K562 (cell line): ENCODE measurements around the gene NDUFAF8. TPM values are rescaled to one million over a fixed set of nuclear protein-coding genes. Genes with fewer than 3 reads are reported as not detected.

Experiments used
- ATAC-seq: fragments of 200-7000 bp; cut with Tn5 transposase; 3 replicates; pipeline ENCODE4 v1.9.1; 2020; ENCODE audit warnings: moderate library complexity
- BruUV-seq: library from RNA; stranded (reverse); fragments of 400-500 nt; replicated peaks from 2 replicates; lab custom pipeline; 2021; lab: Mats Ljungman, UMichigan
- CTCF ChIA-PET: fragments of 300-600 bp; formaldehyde crosslinking; extraction: SDS; loops from one replicate; lab custom pipeline; 2021; ENCODE audit warnings: low intra/inter-chr PET ratio; lab: Yijun Ruan, JAX
- POLR2A ChIA-PET: fragments of 300-600, 350-650 bp; sonication (Branson Sonifier 250); formaldehyde crosslinking; extraction: SDS; loops from one replicate; lab custom pipeline; 2021; ENCODE audit warnings: antibody characterized with exemption, inconsistent platforms; lab: Yijun Ruan, JAX
- DNase-seq, 4 experiments: peaks; one replicate each; pipeline versions ENCODE4 v3.0.0 to v3.0.0-alpha.2; 2011 to 2018; ENCODE audit warnings: low spot score in 3 of 4, mixed read lengths in 3 of 4; ENCODE audit errors: extremely low read depth in 1 of 4
- FAIRE-seq: peaks from 2 replicates; lab custom pipeline; 2011; peaks lifted over from hg19 to GRCh38; lab: Jason Lieb, UNC
- H2AFZ ChIP-seq: 2 replicates; pipeline ENCODE4 v1.6.0; 2011; ENCODE audit warnings: low read depth, low read length, control low read depth, inconsistent platforms
- H3K27ac ChIP-seq: fragments of 200-600 bp; 3 replicates; pipeline ENCODE4 v1.8.0; 2011; ENCODE audit warnings: low read depth, mild to moderate bottlenecking, control low read depth, inconsistent platforms, low read length, moderate library complexity, mixed read lengths; ENCODE audit errors: extremely low read depth
- H3K27me3 ChIP-seq, 2 experiments: fragments of 300-600 bp in 1 of 2; 2 replicates in 1 of 2; 3 replicates in 1 of 2; pipeline versions ENCODE4 v1.6.0 to v1.8.0; 2011; ENCODE audit warnings: inconsistent platforms in 2 of 2, low read length in 2 of 2, mild to moderate bottlenecking in 1 of 2, mixed read lengths in 1 of 2, moderate library complexity in 1 of 2; ENCODE audit not compliant: control insufficient read depth in 2 of 2, insufficient read depth in 2 of 2
- H3K36me3 ChIP-seq: fragments of 300-600 bp; 3 replicates; pipeline ENCODE4 v1.8.0; 2011; ENCODE audit warnings: mild to moderate bottlenecking, low read length, inconsistent platforms; ENCODE audit not compliant: control insufficient read depth, insufficient read depth
- H3K4me1 ChIP-seq, 2 experiments: fragments of 200-600 bp in 1 of 2; replicated peaks in 1 of 2; 2 replicates in 1 of 2; 3 replicates in 1 of 2; pipeline versions ENCODE4 v1.5.1 to v1.8.0; 2011; ENCODE audit warnings: inconsistent platforms in 2 of 2, low read length in 2 of 2, mild to moderate bottlenecking in 1 of 2, mixed read lengths in 1 of 2, moderate library complexity in 1 of 2; ENCODE audit not compliant: control insufficient read depth in 2 of 2, insufficient read depth in 2 of 2
- H3K4me2 ChIP-seq: 2 replicates; pipeline ENCODE4 v1.6.1; 2011; ENCODE audit warnings: low read length, control low read depth, inconsistent platforms, mixed read lengths; ENCODE audit not compliant: insufficient read depth
- H3K4me3 ChIP-seq: fragments of 200-600 bp; sonication (generic), shearing (Covaris generic); 2 replicates; pipeline ENCODE4 v1.5.1; 2016; ENCODE audit warnings: control low read depth, inconsistent platforms
- H3K79me2 ChIP-seq: fragments of 200-600 bp; 3 replicates; pipeline ENCODE4 v1.8.0; 2011; ENCODE audit warnings: low read length, inconsistent platforms; ENCODE audit not compliant: control insufficient read depth, insufficient read depth
- H3K9ac ChIP-seq, 2 experiments: 2 replicates each; pipeline versions ENCODE4 v1.6.0 to v1.6.1; 2011; ENCODE audit warnings: low read depth in 2 of 2, low read length in 2 of 2, control low read depth in 1 of 2, inconsistent platforms in 1 of 2, mild to moderate bottlenecking in 1 of 2, mixed read lengths in 1 of 2; ENCODE audit not compliant: insufficient read depth in 1 of 2
- H3K9me1 ChIP-seq: one replicate; pipeline ENCODE4 v1.6.0; 2011; ENCODE audit warnings: inconsistent platforms, mild to moderate bottlenecking, low read length, moderate library complexity; ENCODE audit not compliant: control insufficient read depth, insufficient read depth
- H3K9me3 ChIP-seq: replicated peaks from 2 replicates; pipeline ENCODE4 v1.5.1; 2011; ENCODE audit warnings: low read depth, low read length, inconsistent platforms; ENCODE audit not compliant: control insufficient read depth, insufficient read depth
- H4K20me1 ChIP-seq: replicated peaks from 2 replicates; pipeline ENCODE4 v1.6.1; 2011; ENCODE audit warnings: low read length, inconsistent platforms, mixed read lengths; ENCODE audit not compliant: control insufficient read depth, insufficient read depth
- BCL6 ChIP-seq: fragments of 250-450 bp; sonication (Bioruptor Pico); IDR thresholded peaks from 2 replicates; pipeline ENCODE4 v1.4.0; 2020
- BRF1 ChIP-seq: IDR thresholded peaks from 3 replicates; pipeline ENCODE4 v1.6.1; 2011; ENCODE audit warnings: borderline replicate concordance, mild to moderate bottlenecking; ENCODE audit not compliant: insufficient read length; ENCODE audit errors: extremely low read depth
- CSDE1 ChIP-seq, 2 experiments: fragments of 450-650 bp; IDR thresholded peaks; 2 replicates each; pipeline ENCODE4 v1.6.1; 2016; ENCODE audit warnings: mild to moderate bottlenecking in 1 of 2
- ILF3 ChIP-seq: fragments of 450-650 bp; IDR thresholded peaks from 2 replicates; pipeline ENCODE4 v1.6.1; 2018; ENCODE audit warnings: antibody characterized with exemption, mild to moderate bottlenecking, moderate library complexity, borderline replicate concordance
- PCBP1 ChIP-seq: fragments of 200-400 bp; formaldehyde crosslinking; IDR thresholded peaks from 2 replicates; pipeline ENCODE4 v1.6.1; 2018; ENCODE audit warnings: mild to moderate bottlenecking, low read depth, low read length; ENCODE audit not compliant: poor library complexity, severe bottlenecking
- PML ChIP-seq: IDR thresholded peaks from 2 replicates; pipeline ENCODE4 v1.6.1; 2012; ENCODE audit warnings: low read length, inconsistent platforms
- POLR2B ChIP-seq: fragments of 450-650 bp; IDR thresholded peaks from 2 replicates; pipeline ENCODE4 v1.6.1; 2018; ENCODE audit warnings: low read depth; ENCODE audit not compliant: partially characterized antibody
- SREBF2 ChIP-seq: sonication (generic); formaldehyde crosslinking; IDR thresholded peaks from 2 replicates; pipeline ENCODE4 v1.4.0; 2020; ENCODE audit warnings: mild to moderate bottlenecking, missing genetic modification reagents
- UBTF ChIP-seq, 2 experiments: IDR thresholded peaks; 2 replicates each; pipeline ENCODE4 v1.6.1; 2012; ENCODE audit warnings: improper control_type of control experiment in 2 of 2, low read depth in 2 of 2, low read length in 2 of 2, borderline replicate concordance in 1 of 2
- USF2 ChIP-seq: sonication (generic); formaldehyde crosslinking; IDR thresholded peaks from 2 replicates; pipeline ENCODE4 v1.5.0; 2020; ENCODE audit warnings: missing genetic modification reagents
- WGBS: fragments of 100-300 bp; shearing (Covaris generic); methylation state at CpG from one replicate; pipeline ENCODE4 v1.1.6; 2016; ENCODE audit warnings: low coverage, mixed read lengths; ENCODE audit not compliant: insufficient coverage; ENCODE audit errors: missing lambda C conversion rate; 5-methylcytosine and 5-hydroxymethylcytosine counted together
- in situ Hi-C: fragments of 300-500 bp; cut with MboI; formaldehyde crosslinking; loops from 4 replicates; pipeline ENCODE4 v1.15.0; 2018; ENCODE audit warnings: inconsistent platforms, mixed read lengths
- intact Hi-C: fragments of 100-400 bp; cut with micrococcal nuclease; formaldehyde crosslinking; loops from 2 replicates; pipeline ENCODE4 v1.14.2; 2022
- polyA plus RNA-seq, 8 experiments: library from polyadenylated mRNA; depleted of rRNA in 4 of 8; stranded (reverse) in 5 of 8; unstranded in 3 of 8; fragments of >200 nt; fragmentation: Nextera tagmentation in 2 of 8; fragmentation: Illumina TruSeq in 1 of 8; extraction: Ambion mirVana in 2 of 8; extraction: Trizol in 1 of 8; gene quantifications; 2 replicates each; pipeline versions ENCODE4 v1.2.1 to v1.2.3, GENCODE V29; 2011 to 2014; ENCODE audit warnings: inconsistent platforms in 1 of 8, missing spikeins in 1 of 8
- total RNA-seq, 7 experiments: library from RNA; depleted of rRNA in 6 of 7; stranded (reverse); fragments of >200 nt in 6 of 7; fragmentation: Illumina TruSeq in 2 of 7; extraction: Trizol in 2 of 7; gene quantifications; 2 replicates each; pipeline versions ENCODE4 v1.2.1 to v1.2.3, GENCODE V29; 2011 to 2021; ENCODE audit warnings: low replicate concordance in 1 of 7

The NDUFAF8 gene
- total and polyA plus RNA-seq, 9 of the 15 experiments (the other 6 are each of a cell fraction or from before 2014, with no cell fraction given), result 13.5 to 144 (median 90.0) TPM

DNA sequence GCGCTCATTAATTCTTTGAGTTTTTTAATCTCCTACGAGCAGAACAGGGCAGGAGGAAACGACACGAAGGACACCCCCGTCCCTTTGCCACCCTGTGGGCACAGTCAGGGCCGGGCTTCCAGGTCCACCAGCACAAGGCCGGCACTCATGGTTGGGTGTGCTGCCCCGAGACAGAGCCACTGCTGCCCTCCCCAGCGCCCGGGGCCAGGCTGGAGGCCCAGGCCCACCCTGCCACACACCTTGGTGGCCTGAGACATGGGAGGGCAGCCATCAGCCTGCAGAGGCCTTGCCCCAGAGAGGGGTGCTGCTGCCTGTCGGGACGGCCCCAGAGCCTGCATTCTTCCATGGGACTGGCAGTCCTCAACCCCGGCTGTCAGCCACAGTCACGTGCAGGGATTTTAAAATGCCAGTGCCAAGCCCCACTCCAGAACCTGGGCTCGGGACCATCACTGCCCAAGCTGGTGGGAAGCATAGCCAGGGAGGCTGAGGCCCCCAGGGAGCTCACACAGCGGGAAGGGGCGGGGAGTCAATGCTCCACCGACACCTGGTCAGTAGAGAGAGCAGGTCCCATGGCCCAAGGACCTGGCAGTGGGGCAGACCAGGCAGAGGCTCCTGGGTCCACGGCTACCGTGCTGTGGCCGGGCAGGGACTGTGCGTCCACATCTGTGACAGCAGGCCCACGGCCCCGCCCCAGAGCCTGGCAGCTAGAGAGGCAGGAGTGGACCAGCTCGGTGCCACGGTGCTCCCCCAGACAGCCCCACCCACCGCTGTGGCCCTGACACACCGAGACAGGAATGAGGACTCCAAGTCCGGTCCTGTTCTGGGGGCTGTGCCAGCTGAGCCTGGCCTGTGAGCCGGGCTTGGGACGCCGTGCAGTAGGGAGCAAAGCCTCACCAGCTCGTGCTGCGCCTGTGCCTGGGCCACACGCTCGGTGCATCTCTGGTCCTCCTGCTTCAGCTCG lies 43.9 kb upstream of the NDUFAF8 start:
- POLR2A ChIA-PET, result interaction anchor here (1.3 kb wide), 1 partner anchor 8 kb away, joined by 5 read pairs; no protein-coding TSS in a partner anchor
- H3K36me3 ChIP-seq, result peaks cover 4% of the 10 kb centered on the region; the same call in 1 of the 3 replicates
- no peak for TF ChIP-seq SREBF2
- TF ChIP-seq, all 486 proteins: peak for 0
- no peaks in the 10 kb centered on the region for H3K9me3 ChIP-seq
- WGBS, result 84% methylated on average over 27 of the region's 37 CpGs
- no peak overlapping the region for H3K4me3 ChIP-seq
- H3K9ac ChIP-seq, result no peak overlapping the region; a peak in 1 of 4 replicates
- H3K4me2 ChIP-seq, result no peak overlapping the region
- no peaks in the 10 kb centered on the region for H4K20me1 ChIP-seq
- BruUV-seq, result no TSS peak
- no peaks in the 10 kb centered on the region for H3K9me1 ChIP-seq
- no peaks in the 10 kb centered on the region for H3K79me2 ChIP-seq
- H2AFZ ChIP-seq, result no peak overlapping the region
- intact Hi-C loops, result no loop called here
- H3K27ac ChIP-seq, result no peak overlapping the region
- DNase-seq (no peak), FAIRE-seq (no peak), ATAC-seq (no peak)
- no peaks in the 10 kb centered on the region for H3K27me3 ChIP-seq
- in situ Hi-C loops, result no loop called here
- H3K4me1 ChIP-seq, result peaks cover 10 to 63% of the 10 kb centered on the region in 2 experiments
- CTCF ChIA-PET, result no interaction called here

DNA sequence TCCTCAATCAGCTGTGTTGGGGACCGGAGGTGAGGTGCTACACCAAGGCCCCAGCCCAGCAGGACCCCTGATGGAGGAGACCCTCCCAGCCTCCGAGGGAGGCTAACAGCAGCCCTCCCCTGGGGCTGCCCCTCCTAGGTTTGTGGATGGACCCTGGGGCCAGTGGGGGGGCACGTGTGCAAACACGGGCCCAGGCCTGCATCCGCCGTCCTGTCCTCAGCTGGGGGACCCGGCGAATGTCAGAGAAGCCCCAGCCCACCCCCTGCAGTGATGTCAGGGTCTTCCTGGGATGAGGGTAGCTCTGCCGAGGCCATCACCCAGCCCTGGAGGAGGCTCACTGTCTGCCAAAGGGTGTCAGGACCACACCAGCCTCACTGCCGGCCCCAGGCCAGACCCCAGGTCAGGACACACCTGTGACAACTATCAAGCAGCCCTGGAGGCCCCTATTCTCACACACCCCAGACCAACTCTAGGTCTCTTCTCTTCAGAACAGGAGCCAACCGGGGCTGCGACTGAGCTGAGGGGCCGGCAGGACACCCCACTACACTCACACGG lies 43.1 kb upstream of the NDUFAF8 start:
- CTCF ChIA-PET, result no interaction called here
- TF ChIP-seq PML (no peak), PCBP1 (no peak), POLR2B (no peak), UBTF (IDR thresholded peaks at IDR 0.05; ENCODE audit: borderline replicate concordance in 1 of 2, low read depth in 2 of 2, low read length in 2 of 2) (no peak), ILF3 (no peak), USF2 (CRISPR knock-in tag) (no peak), BCL6 (CRISPR knock-in tag) (no peak), CSDE1 (IDR thresholded peaks at IDR 0.05) (no peak), BRF1 (no peak)

More for the DNA sequence above, 43.1 kb upstream of the NDUFAF8 start:
- WGBS, result 85% methylated on average over 10 of the region's 14 CpGs
- no peak for FAIRE-seq
- peaks cover 13 to 63% of the 10 kb centered on the region in 2 experiments for H3K4me1 ChIP-seq
- no peaks in the 10 kb centered on the region for H4K20me1 ChIP-seq
- intact Hi-C loops, result no loop called here
- H3K9ac ChIP-seq, result peak overlapping the region in 1 of 2 experiments; percentile 26; a peak in 1 of 4 replicates
- POLR2A ChIA-PET, result interaction anchor here (1.3 to 1.9 kb wide), 2 partner anchors 9 to 11 kb away, joined by 5 to 6 read pairs; no protein-coding TSS in a partner anchor
- in situ Hi-C loops, result no loop called here
- no TSS peak for BruUV-seq
- no peaks in the 10 kb centered on the region for H3K9me3 ChIP-seq
- peaks cover 3% of the 10 kb centered on the region for H3K9me1 ChIP-seq
- H3K36me3 ChIP-seq, result peaks cover 4% of the 10 kb centered on the region; the same call in 2 of the 3 replicates
- no peaks in the 10 kb centered on the region for H3K79me2 ChIP-seq
- H3K4me2 ChIP-seq, result no peak overlapping the region
- no peak overlapping the region for H2AFZ ChIP-seq
- ATAC-seq, result no peak
- H3K4me3 ChIP-seq, result no peak overlapping the region
- DNase-seq, result no peak
- H3K27ac ChIP-seq, result no peak overlapping the region
- no peaks in the 10 kb centered on the region for H3K27me3 ChIP-seq
